ENCODE results near the gene GAB2.

GRCh38 chr11:78230161-78230877, 187.3 kb downstream of the GAB2 start:
- TF ChIP-seq CTCF (IDR thresholded peaks at IDR 0.05) (no peak), POLR2A (IDR thresholded peaks at IDR 0.05) (no peak)

Data from tibial nerve (tissue), 3 donors.